Testis (tissue), 3 donors: Measurements from ENCODE around the gene ZNF396. TPM values are rescaled to one million over a fixed set of nuclear protein-coding genes. Genes with fewer than 3 reads are reported as not detected.

Experiments
- DNase-seq: peaks from one replicate; pipeline ENCODE4 v3.0.0-alpha.2; 2019
- H3K27ac ChIP-seq, 2 donors: fragments of 200-600 bp; sonication (generic); one replicate each; pipeline ENCODE4 v1.5.1; 2019
- H3K27me3 ChIP-seq: fragments of 200-600 bp; sonication (generic); one replicate; pipeline ENCODE4 v1.5.1; 2019
- H3K36me3 ChIP-seq: fragments of 200-600 bp; sonication (generic); one replicate; pipeline ENCODE4 v1.5.1; 2017; ENCODE audit warnings: low read depth; ENCODE audit errors: missing control alignments
- H3K4me1 ChIP-seq: fragments of 200-600 bp; sonication (generic); one replicate; pipeline ENCODE4 v1.5.1; 2019
- H3K4me3 ChIP-seq, 2 donors: fragments of 200-600 bp; sonication (generic); one replicate each; pipeline ENCODE4 v1.5.1; 2017 to 2019
- H3K9me3 ChIP-seq: fragments of 200-600 bp; sonication (generic); one replicate; pipeline ENCODE4 v1.5.1; 2017
- POLR2A ChIP-seq: fragments of 450-650 bp; IDR thresholded peaks from one replicate; pipeline ENCODE4 v1.6.1; 2017; ENCODE audit warnings: antibody characterized with exemption, mild to moderate bottlenecking, moderate library complexity
- WGBS, 2 donors: methylation state at CpG; one replicate each; pipeline ENCODE4 v1.1.5; 2018; 5-methylcytosine and 5-hydroxymethylcytosine counted together
- intact Hi-C: fragments of 100-400 bp; cut with DNase I; formaldehyde crosslinking; loops from one replicate; pipeline ENCODE4 v1.15.1; 2023; ENCODE audit warnings: low total_unique reads
- polyA plus RNA-seq: library from polyadenylated mRNA; stranded (reverse); fragments of 350-450 nt; fragmentation: Illumina TruSeq; extraction: RNeasy Lipid Tissue Mini Kit (QIAGEN cat#74804); gene quantifications from one replicate; pipeline ENCODE4 v1.2.3, GENCODE V29; 2014; ENCODE audit warnings: low read depth, low replicate concordance; ENCODE audit not compliant: insufficient read depth
- total RNA-seq, 2 donors: library from RNA; depleted of rRNA; stranded (reverse); fragments of >200 nt; gene quantifications; one replicate each; pipeline ENCODE4 v1.2.3, GENCODE V29; 2016
- TF ChIP-seq, protein P1 (sequence below), 3 experiments: fragments of 450-650 bp in 2 of 3; fragments of 200-600 bp in 1 of 3; sonication (generic) in 1 of 3; IDR thresholded peaks; one replicate each; pipeline ENCODE4 v1.5.1; 2016 to 2019; ENCODE audit warnings: antibody characterized with exemption in 3 of 3, mild to moderate bottlenecking in 2 of 3, moderate library complexity in 1 of 3

The ZNF396 gene
- total and polyA plus RNA-seq, 3 donors from 2014 or later, result 3.7 to 9.3 (median 7.3) TPM

DNA sequence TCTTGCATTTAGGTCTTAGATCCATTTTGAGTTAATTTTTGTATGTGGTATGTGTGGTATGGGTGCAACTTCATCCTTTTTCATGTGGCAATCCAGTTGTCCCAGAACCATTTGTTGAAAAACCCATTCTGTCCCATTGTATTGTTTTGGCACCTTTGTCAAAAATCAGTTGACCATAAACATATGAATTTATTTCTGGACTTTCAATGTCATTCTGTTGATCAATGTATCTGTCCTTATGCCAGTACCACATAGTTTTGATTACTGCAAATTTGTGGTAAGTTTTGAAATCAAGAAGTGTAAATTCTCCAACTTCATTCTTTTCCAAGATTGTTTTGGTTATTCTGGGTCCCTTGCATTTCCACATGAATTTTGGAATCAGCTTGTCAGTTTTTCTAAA is 16.6 kb upstream of the ZNF396 start:
- no peaks in the 10 kb centered on the region for H3K36me3 ChIP-seq
- TF ChIP-seq, protein P1, sequence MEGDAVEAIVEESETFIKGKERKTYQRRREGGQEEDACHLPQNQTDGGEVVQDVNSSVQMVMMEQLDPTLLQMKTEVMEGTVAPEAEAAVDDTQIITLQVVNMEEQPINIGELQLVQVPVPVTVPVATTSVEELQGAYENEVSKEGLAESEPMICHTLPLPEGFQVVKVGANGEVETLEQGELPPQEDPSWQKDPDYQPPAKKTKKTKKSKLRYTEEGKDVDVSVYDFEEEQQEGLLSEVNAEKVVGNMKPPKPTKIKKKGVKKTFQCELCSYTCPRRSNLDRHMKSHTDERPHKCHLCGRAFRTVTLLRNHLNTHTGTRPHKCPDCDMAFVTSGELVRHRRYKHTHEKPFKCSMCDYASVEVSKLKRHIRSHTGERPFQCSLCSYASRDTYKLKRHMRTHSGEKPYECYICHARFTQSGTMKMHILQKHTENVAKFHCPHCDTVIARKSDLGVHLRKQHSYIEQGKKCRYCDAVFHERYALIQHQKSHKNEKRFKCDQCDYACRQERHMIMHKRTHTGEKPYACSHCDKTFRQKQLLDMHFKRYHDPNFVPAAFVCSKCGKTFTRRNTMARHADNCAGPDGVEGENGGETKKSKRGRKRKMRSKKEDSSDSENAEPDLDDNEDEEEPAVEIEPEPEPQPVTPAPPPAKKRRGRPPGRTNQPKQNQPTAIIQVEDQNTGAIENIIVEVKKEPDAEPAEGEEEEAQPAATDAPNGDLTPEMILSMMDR (IDR thresholded peaks at IDR 0.05), result no peak
- no peak for TF ChIP-seq POLR2A
- H3K4me1 ChIP-seq, result no peaks in the 10 kb centered on the region
- no peak for DNase-seq
- H3K27ac ChIP-seq, result no peak overlapping the region
- H3K9me3 ChIP-seq, result no peaks in the 10 kb centered on the region
- H3K4me3 ChIP-seq, result no peak overlapping the region
- H3K27me3 ChIP-seq, result no peaks in the 10 kb centered on the region
- intact Hi-C loops, result no loop called here

DNA sequence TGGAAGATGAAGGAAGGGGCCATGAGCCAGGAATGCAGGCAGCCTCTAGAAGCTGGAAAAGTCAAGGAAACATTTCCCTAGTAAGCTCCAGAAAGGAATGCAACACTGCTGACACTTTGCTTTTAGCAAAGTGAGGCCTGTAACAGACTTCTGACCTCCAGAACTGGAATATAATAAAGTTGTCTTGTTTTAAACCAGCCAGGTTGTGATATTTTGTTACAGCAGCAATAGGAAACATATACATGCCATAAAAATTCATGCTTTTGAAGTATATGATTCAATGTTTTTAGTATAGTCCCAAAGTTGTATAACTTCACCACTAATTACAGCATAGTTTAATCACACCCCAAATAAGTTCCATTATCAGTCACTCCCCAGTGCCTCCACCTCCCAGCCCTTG is 15.2 kb upstream of the ZNF396 start:
- no peaks in the 10 kb centered on the region for H3K36me3 ChIP-seq
- H3K4me3 ChIP-seq, result no peak overlapping the region

DNA sequence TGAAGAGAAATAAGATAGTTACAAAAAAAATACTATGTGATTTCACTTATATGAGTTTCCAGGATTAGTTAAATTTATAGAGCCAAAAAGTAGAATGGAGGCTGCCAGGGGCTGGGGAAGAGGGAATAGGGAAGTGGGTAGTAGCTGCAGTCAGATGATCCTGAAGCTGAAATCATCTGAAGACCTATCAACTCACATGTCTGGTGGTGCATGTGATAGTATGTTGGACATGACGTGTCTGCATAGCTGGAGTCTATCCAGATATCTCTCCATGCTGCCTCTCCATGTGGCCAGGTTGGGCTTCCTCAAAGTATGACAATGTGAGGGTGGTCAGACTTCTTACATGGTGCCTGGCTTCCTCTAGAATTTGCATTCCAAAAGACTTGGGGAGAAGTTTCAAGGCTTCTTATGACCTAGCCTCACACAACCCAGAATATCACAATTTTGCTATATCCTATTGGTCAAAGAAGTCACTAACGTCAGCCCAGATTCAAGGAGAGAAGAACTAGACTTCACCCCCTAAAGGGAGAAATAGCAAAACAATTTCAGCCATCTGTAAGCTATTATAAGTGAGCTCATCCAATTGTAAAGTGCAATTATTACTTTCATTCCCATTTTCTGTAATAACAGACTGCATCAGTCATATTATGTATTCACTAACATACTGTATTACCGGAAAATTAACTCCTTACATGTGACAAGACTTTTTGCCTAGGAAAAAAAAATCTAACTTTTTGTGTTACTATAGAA is 14.0 kb upstream of the ZNF396 start:
- Histone ChIP-seq H3K36me3 (no peaks in the 10 kb centered on the region), H3K4me1 (no peaks in the 10 kb centered on the region), H3K27me3 (no peaks in the 10 kb centered on the region), H3K9me3 (no peaks in the 10 kb centered on the region), H3K4me3 (no peak overlapping the region), H3K27ac (no peak overlapping the region)
- 26 to 42% methylated on average over 3 of the region's 3 CpGs for WGBS, 2 donors
- no peak for DNase-seq
- intact Hi-C loops, result no loop called here
- TF ChIP-seq, protein P1 (IDR thresholded peaks at IDR 0.05), result no peak
- TF ChIP-seq POLR2A, result no peak

More for the DNA sequence above, 15.2 kb upstream of the ZNF396 start:
- no peak overlapping the region for H3K27ac ChIP-seq
- intact Hi-C loops, result no loop called here
- no peak for DNase-seq
- TF ChIP-seq, protein P1 (IDR thresholded peaks at IDR 0.05), result no peak
- TF ChIP-seq POLR2A, result no peak
- no peaks in the 10 kb centered on the region for H3K4me1 ChIP-seq
- no peaks in the 10 kb centered on the region for H3K9me3 ChIP-seq
- no peaks in the 10 kb centered on the region for H3K27me3 ChIP-seq

DNA sequence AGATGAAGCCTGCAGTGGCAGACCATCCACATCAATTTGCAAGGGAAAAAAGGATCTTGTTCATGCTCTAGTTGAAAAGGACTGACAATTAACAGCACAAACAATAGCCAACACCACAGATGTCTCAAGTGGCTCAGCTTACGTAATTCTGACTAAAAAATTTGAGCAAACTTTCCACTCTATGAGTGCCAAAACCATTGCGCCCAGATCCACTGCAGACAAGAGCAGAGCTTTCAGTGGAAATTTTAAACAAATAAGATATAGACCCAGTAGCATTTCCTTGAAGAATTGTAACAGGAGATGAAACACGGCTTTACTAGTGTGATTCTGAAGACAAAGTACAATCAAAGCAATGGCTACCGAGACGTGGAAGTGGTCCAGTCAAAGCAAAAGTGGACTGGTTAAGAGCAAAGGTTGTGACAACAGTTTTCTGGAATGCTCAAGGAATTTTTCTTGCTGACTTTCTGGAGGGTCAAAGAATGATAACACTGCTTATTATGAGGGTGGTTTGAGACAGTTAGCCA is 12.0 kb upstream of the ZNF396 start:
- Histone ChIP-seq H3K27ac (no peak overlapping the region), H3K4me3 (no peak overlapping the region), H3K27me3 (no peaks in the 10 kb centered on the region), H3K36me3 (no peaks in the 10 kb centered on the region), H3K9me3 (no peaks in the 10 kb centered on the region), H3K4me1 (no peaks in the 10 kb centered on the region)
- intact Hi-C loops, result no loop called here
- WGBS, 2 donors, result 47 to 52% methylated on average over 5 of the region's 5 CpGs
- no peak for DNase-seq
- TF ChIP-seq, protein P1 (IDR thresholded peaks at IDR 0.05), result no peak
- no peak for TF ChIP-seq POLR2A

DNA sequence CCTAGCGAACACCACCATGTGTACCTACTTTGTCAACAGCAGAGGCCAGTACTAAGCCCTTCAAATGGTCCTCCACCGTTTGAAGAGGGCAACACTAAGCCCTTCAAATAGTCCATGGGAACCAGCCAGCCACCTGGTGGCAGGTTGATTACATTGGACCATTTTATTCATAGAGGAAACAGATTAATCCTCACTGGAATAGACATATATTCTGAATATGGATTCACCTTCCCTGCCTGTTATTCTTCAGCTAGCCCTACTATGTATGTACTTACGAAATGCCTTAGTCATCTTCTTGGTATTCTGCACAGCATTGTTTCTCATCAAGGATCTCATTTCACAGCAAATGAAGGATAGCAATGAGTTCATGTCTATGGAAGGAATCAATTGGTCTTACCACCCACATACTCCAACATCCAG is 10.0 kb upstream of the ZNF396 start:
- Histone ChIP-seq H3K27me3 (no peaks in the 10 kb centered on the region), H3K4me1 (no peaks in the 10 kb centered on the region), H3K36me3 (no peaks in the 10 kb centered on the region), H3K4me3 (no peak overlapping the region), H3K9me3 (no peaks in the 10 kb centered on the region), H3K27ac (no peak overlapping the region)
- TF ChIP-seq, protein P1 (IDR thresholded peaks at IDR 0.05), result no peak
- TF ChIP-seq POLR2A, result no peak
- no peak for DNase-seq
- intact Hi-C loops, result no loop called here
- 64 to 67% methylated on average over 3 of the region's 3 CpGs for WGBS, 2 donors
